GM08714 (cell line): ENCODE data around the gene TCL1A.
"Not testable (repeated sequence)": the region's sequence is repeated elsewhere in the genome, so short reads cannot be mapped to it uniquely, and the experiment has no call there.

Experiments
- H3K4me3 ChIP-seq: fragments of 200-500 bp; sonication (Bioruptor generic); 2 replicates; pipeline ENCODE4 v1.5.1; 2014; ENCODE audit warnings: mild to moderate bottlenecking, low read length, inconsistent platforms
- ZNF274 ChIP-seq: IDR thresholded peaks from 2 replicates; pipeline ENCODE4 v1.6.1; 2012; ENCODE audit warnings: mild to moderate bottlenecking, low read depth, low read length

Gene TCL1A

DNA sequence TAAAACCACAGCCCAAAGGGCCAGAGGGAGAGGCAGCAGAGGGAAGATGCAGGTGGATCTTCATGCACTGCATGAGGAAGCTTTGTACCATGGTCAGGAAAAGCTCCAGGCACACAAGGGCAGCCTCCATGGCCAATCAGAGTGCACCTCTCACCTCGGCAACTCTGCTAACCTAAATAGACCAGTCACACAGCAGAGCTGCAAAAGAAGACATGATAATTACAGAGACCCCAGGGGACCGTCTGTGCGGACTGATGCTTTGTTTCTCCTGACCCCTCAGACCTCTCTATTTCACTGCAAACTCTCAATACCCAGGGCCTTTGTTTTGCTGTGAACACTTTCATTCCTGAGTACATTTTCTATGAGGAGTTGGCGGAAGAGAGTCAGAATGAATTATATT is 38.4 kb downstream of the TCL1A start:
- no peak overlapping the region for H3K4me3 ChIP-seq
- no peak for TF ChIP-seq ZNF274

DNA sequence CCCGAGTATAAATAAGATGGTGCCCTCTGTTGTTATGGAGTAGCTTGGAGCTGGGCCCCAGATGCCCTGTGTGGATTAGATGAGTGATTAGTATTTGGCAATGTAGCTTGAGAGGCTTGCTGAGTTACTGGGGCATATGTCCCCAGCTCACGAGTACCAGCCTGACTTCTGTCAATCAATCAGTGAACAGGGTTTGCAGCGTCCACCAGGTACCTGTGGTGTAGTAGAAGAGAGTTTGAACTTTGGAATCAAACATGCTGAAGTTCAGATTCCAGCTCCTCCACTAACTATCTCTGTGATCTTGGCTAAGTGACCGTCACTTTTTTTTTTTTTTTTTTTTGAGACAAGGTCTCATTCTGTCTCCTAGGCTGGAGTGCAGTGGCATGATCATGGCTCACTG is 39.3 kb downstream of the TCL1A start:
- H3K4me3 ChIP-seq, result no peak overlapping the region
- no peak for TF ChIP-seq ZNF274

DNA sequence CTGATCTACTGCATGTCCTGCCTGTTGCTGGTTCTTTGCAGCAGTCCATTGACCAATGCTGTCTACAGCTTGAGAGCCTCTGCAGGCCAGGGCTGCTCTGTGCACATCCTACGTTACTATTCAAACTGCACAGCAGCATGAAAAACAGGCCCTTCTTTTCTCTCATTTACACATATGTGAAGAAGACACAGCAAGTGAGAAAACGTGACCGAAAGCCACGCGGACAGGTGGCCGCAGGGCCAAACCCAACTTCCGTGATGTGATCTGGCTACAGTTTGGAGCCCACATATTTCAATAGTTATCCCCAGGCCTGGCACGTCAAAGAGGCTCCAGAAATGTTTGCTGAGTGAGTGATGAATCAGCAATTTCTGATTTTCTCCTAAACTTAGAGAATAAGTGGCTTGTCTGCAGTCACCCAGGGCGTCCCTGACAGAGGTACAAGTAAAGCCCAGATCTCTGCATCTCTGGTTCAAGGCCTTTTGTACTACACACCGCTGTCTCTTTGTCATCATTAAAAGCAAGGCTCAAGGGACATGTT is 45.6 kb downstream of the TCL1A start:
- no peak for TF ChIP-seq ZNF274
- H3K4me3 ChIP-seq, result no peak overlapping the region

DNA sequence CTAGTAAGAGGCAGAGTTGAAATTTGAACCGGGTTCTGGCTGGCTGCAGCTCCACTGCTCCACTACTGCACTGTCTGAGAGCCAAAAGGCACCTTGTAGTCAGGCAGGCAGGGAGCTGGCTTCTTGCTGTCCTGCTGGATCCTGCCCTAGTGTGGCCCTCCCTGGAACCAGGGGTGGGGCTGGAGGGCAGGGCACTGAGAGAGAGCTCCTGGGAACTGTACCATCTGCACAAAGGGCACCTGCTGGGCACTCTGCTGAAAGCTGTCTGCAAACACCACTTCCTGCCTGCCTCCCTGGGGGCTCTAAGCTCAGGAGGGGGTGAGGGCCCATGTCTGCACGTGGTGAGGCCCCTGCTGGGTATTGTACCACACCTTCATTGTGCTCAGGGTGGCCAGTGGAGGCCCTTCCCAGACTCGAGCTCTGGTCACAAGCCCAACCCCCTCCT is 46.7 kb downstream of the TCL1A start:
- no peak overlapping the region; the same call in 1 of the 2 replicates for H3K4me3 ChIP-seq
- TF ChIP-seq ZNF274, result no peak

DNA sequence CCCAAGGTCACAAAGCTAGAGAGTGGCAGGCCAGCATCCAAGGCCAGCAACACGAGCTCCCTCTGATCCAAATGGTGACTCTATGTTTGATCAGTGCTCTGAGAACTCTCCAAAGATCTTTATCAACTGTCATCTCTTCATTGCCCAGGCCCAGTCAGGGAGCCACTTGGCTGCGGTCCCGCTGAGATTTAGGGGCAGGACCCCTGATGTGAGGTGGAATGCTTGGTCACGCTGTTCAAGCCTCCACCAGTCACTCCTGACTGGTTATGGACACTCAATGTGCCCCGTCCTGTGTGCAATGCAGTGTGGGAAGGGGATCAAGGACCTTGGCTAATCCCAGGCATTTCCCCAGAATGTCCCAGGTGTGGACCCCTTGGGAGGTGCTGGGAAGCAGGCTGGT is 47.5 kb downstream of the TCL1A start:
- no peak overlapping the region; the same call in 1 of the 2 replicates for H3K4me3 ChIP-seq
- no peak for TF ChIP-seq ZNF274

DNA sequence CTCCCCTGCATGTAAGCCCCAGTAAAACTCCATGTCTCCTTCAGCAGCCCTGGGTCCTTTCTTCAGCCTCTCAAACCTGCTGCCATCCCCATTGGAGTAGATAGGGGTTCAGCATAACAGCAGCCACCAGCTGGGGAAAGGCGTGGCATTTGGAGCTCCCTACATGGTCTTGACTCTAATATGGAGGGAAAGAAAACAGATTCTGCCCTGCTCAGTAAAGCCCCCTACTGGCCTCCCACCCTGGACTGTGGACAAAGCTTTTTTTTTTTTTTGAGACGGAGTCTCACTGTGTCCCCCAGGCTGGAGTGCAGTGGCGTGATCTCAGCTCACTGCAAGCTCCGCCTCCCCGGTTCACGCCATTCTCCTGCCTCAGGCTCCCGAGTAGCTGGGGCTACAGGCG is 48.4 kb downstream of the TCL1A start:
- H3K4me3 ChIP-seq, result not testable (repeated sequence)

DNA sequence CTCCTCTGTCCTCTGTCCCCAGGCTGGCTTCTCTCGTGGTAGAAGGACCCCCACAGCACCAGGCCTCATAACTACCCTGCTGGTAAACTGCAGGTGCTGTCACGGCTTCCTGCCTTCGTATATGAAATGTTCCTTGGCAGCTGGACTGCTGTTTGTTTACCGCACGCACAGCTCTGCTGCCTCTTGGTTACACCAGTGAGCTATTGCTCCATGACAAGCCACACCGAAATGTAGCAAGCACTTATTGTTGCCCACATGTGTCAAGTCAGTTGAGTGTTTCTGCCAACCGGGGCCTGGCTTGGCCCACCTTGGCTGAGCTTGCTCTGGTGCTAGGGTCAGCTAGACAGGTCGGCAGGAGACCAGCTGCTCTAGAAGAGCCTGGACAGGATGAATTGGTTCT is 49.4 kb downstream of the TCL1A start:
- no peak overlapping the region; the same call in 1 of the 2 replicates for H3K4me3 ChIP-seq
- TF ChIP-seq ZNF274, result no peak

DNA sequence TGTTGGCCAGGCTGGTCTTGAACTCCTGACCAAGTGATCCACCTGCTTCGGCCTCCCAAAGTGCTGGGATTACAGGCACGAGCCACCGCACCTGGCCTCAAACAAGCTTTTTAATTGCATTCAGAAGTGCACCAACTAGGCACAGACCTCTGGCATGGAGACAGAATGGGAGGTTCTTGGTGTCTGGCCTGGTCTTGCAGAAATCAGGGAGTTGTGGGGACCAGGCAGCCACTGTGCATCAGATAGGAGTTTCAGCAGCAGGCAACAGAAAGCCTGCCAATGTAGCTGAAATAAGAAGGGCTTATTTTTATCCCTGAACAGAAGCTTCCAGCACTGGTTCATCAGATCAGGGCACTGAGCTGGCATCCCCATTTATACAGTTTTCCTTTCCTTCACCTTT is 49.9 kb downstream of the TCL1A start:
- no peak overlapping the region; the same call in 1 of the 2 replicates for H3K4me3 ChIP-seq
- no peak for TF ChIP-seq ZNF274

DNA sequence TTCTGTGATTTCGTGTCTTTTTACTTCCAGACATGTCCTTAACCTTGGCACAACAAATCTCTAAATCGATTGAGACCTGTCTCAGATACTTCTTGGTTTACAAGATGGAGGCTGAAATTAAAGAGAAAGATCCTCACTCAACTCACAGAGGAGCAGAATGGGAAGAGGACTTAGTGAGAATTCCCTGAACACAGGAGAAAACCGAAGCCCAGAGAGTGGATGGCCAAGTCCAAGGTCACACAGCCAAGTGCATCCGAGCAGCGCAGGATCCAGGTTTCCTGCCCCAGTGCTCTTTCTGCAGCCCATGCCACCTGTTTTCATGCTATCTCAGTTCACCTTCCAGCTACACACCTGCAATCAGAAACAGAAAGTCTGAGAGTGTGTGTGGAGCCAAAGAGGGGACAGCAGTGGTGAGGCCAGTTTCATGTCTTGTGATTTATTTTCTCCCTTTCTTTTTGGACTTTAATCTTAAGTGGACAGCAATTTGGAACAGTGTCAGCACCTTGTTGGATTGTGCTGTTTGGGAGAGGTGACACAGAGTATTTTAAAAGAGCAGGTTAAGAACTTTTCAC is 50.6 kb downstream of the TCL1A start:
- H3K4me3 ChIP-seq, result peak overlapping the region; percentile 12; the same call in 1 of the 2 replicates
- no peak for TF ChIP-seq ZNF274

DNA sequence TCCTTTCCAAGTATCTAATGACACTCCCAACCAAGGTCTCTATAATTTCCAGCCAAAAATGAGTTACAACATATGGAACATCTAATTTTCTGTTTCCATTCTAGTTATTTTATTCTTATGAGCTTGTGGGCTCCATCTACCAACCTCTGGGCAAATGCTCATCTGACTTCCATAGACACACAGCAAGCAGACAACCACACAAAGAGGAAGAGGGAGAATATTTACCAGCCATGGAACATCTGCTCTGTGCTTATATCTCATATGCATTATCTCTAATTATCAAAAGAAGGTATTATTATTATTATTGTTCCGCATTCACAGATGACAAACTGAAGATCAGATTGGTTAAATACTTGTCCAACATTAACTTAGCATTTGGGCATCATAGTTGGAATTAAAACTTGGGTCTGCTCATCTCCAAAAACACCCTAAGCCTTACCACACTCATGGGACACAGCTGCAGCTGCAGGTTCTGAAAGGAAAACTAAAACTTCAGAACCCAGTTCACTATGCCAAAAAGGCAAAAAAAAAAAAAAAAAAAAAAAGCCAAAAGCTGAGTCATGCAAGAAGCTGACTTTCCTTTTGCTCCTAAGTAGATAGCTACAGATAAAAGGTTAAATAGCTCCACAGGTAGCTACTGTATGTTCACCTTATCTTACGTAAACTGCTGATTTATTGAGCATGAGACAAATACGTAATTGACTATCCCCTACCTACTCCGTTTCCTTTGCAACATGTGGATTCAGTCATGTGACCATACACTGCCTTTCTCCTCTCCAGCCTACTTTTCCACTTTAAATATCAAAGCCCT is 51.3 kb downstream of the TCL1A start:
- no peak overlapping the region; the same call in 1 of the 2 replicates for H3K4me3 ChIP-seq
- no peak for TF ChIP-seq ZNF274

DNA sequence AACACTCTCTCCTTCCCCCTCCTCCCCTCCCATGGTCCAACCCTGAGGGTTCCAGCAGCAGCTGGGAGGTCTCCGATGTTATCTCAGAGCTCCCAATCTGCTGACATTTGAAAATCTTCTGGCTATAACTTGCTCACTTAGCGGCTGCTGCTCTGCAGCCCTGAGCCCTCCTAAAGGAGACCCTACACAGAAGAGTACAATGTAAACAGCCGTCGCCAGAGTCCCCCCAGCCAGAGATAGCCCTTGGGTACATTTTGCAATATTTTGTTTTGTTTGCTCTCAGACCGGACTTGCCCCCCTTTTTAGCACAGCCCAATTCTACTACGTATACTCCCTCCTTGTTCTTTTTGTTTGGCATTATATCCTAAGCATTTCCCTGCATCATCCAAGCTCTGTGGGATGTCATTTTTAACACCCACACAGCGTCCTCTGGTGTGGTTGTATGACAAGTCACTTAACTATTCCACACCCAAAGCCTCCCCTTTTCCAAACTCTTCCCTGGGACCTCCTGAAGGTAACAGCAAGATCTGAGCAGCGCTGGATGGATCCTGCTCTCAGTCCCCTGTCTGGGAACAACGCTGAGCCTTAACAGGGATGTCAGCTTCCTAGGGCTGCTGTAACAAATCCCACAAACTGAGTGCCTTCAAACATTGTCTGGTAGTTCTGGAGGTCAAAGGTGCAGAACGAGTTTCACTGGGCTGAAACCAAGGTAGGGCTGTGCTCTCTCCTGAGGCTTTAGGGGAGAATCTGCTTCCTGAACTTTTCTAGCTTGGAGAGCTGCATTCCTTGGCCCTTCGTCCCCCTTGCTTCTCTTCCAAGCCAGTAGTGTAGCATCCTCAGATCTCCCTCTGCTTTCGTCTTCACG is 53.0 kb downstream of the TCL1A start:
- no peak overlapping the region for H3K4me3 ChIP-seq
- no peak for TF ChIP-seq ZNF274

DNA sequence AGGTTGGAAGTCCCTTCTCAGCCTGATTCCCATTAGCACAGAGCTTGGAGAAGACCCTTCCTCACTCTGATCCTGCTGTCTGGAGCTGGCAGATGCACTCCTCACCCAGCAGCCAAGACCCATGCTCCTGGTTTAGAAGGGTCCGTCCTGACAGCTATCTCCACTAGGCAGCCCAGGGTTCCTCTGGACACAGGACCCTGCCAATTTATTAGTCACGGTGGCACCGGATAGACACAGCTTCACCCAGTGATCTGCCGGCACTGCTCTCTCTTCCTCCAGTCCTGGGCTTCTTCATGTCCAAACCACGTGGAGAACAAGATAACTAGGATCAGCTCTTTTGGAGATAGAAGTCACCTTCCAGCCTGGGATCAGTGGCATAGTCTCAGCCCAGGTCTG is 53.9 kb downstream of the TCL1A start:
- no peak for TF ChIP-seq ZNF274

More for the DNA sequence above, 53.9 kb downstream of the TCL1A start:
- no peak overlapping the region for H3K4me3 ChIP-seq
